K562 (cell line): Measurements from ENCODE around the gene ABCC12. TPM values are rescaled to one million over a fixed set of nuclear protein-coding genes. Genes with fewer than 3 reads are reported as not detected.

Experiments used
- ARHGAP35 ChIP-seq: fragments of 450-650 bp; IDR thresholded peaks from 2 replicates; pipeline ENCODE4 v1.6.1; 2018; ENCODE audit not compliant: partially characterized antibody
- ARNT ChIP-seq, 2 experiments: fragments of 450-650 bp; IDR thresholded peaks; 2 replicates each; pipeline ENCODE4 v1.6.1; 2016; ENCODE audit warnings: mild to moderate bottlenecking in 1 of 2
- CHD2 ChIP-seq: IDR thresholded peaks from 2 replicates; pipeline ENCODE4 v1.6.1; 2011; ENCODE audit warnings: low read depth, low read length
- CXXC5 ChIP-seq: fragments of 250-450 bp; sonication (Bioruptor Pico); IDR thresholded peaks from 2 replicates; pipeline ENCODE4 v1.8.0; 2022; ENCODE audit warnings: inconsistent platforms, mild to moderate bottlenecking, moderate library complexity
- KDM5B ChIP-seq: fragments of 200-600 bp; sonication (generic); IDR thresholded peaks from 2 replicates; pipeline ENCODE4 v1.6.1; 2012; ENCODE audit warnings: low read depth, mild to moderate bottlenecking, moderate library complexity, low read length, control low read depth, inconsistent platforms; ENCODE audit not compliant: insufficient replicate concordance
- MCM5 ChIP-seq: fragments of 450-650 bp; IDR thresholded peaks from 2 replicates; pipeline ENCODE4 v1.6.1; 2016; ENCODE audit warnings: low read depth
- MED1 ChIP-seq: sonication (generic); formaldehyde crosslinking; IDR thresholded peaks from 2 replicates; pipeline ENCODE4 v1.8.1; 2023; ENCODE audit warnings: missing genetic modification reagents, borderline replicate concordance
- SMAD4 ChIP-seq: fragments of 250-450 bp; sonication (Bioruptor Pico); conservative IDR thresholded peaks from 2 replicates; pipeline ENCODE4 v1.8.0; 2021; ENCODE audit warnings: inconsistent platforms, mild to moderate bottlenecking, moderate library complexity
- SMC3 ChIP-seq: conservative IDR thresholded peaks from 2 replicates; pipeline ENCODE4 v1.6.1; 2011; ENCODE audit warnings: low read depth, low read length, improper control_type of control experiment; ENCODE audit not compliant: insufficient read depth
- TEAD1 ChIP-seq, 2 experiments: fragments of 450-650 bp in 1 of 2; sonication (generic) in 1 of 2; formaldehyde crosslinking; IDR thresholded peaks; 2 replicates each; pipeline versions ENCODE4 v1.4.0 to v1.8.0; 2020 to 2022; ENCODE audit warnings: mild to moderate bottlenecking in 2 of 2, missing genetic modification reagents in 1 of 2
- ZBED1 ChIP-seq: IDR thresholded peaks from 2 replicates; pipeline ENCODE4 v1.6.1; 2014
- polyA plus RNA-seq, 8 experiments: library from polyadenylated mRNA; depleted of rRNA in 4 of 8; stranded (reverse) in 5 of 8; unstranded in 3 of 8; fragments of >200 nt; fragmentation: Nextera tagmentation in 2 of 8; fragmentation: Illumina TruSeq in 1 of 8; extraction: Ambion mirVana in 2 of 8; extraction: Trizol in 1 of 8; gene quantifications; 2 replicates each; pipeline versions ENCODE4 v1.2.1 to v1.2.3, GENCODE V29; 2011 to 2014; ENCODE audit warnings: inconsistent platforms in 1 of 8, missing spikeins in 1 of 8
- total RNA-seq, 7 experiments: library from RNA; depleted of rRNA in 6 of 7; stranded (reverse); fragments of >200 nt in 6 of 7; fragmentation: Illumina TruSeq in 2 of 7; extraction: Trizol in 2 of 7; gene quantifications; 2 replicates each; pipeline versions ENCODE4 v1.2.1 to v1.2.3, GENCODE V29; 2011 to 2021; ENCODE audit warnings: low replicate concordance in 1 of 7
- TF ChIP-seq, protein P1 (sequence below), 3 experiments: fragments of 200-800 bp in 1 of 3; sonication (Bioruptor generic) in 1 of 3; sonication (generic) in 1 of 3; formaldehyde crosslinking in 1 of 3; IDR thresholded peaks; 2 replicates each; pipeline versions ENCODE4 v1.6.1 to v1.8.0; 2016 to 2022; ENCODE audit warnings: mild to moderate bottlenecking in 2 of 3, missing compliant biosample characterization in 2 of 3, missing genetic modification characterization in 2 of 3, missing genetic modification reagents in 1 of 3
- TF ChIP-seq, protein P2 (sequence below): fragments of 250-450 bp; sonication (Bioruptor Pico); IDR thresholded peaks from 2 replicates; pipeline ENCODE4 v1.5.0; 2021
- TF ChIP-seq, protein P3 (sequence below): fragments of 450-650 bp; IDR thresholded peaks from 2 replicates; pipeline ENCODE4 v1.6.1; 2017; ENCODE audit warnings: antibody characterized with exemption, mild to moderate bottlenecking

ABCC12 gene
- total and polyA plus RNA-seq, 9 of the 15 experiments (the other 6 are each of a cell fraction or from before 2014, with no cell fraction given): not detected

DNA sequence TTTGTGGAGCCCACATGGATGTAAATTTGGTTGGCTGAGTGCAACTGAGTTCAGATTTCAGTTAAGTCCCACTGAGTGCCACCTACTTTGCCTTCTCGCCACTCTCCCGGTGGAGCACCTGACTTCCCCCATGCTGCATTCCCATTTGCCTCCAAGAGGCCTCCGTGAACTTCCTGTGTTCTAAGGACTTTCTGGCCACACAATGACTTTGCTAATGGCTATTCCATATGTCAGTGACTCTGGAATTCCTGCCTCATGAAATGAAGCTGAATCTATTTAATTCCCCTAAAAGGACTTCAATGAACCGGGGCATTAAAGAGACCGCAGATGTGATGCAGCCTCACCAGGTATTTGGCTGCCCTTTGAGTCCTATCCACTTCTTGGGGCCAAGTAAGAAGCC, 29.9 kb downstream of the ABCC12 start (continued):
- TF ChIP-seq, protein P1, sequence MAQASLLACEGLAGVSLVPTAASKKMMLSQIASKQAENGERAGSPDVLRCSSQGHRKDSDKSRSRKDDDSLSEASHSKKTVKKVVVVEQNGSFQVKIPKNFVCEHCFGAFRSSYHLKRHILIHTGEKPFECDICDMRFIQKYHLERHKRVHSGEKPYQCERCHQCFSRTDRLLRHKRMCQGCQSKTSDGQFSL (CRISPR knock-in tag; IDR thresholded peaks at IDR 0.05): no peak
- TF ChIP-seq, protein P1 (tag; IDR thresholded peaks at IDR 0.05): no peak
- TF ChIP-seq, protein P2, sequence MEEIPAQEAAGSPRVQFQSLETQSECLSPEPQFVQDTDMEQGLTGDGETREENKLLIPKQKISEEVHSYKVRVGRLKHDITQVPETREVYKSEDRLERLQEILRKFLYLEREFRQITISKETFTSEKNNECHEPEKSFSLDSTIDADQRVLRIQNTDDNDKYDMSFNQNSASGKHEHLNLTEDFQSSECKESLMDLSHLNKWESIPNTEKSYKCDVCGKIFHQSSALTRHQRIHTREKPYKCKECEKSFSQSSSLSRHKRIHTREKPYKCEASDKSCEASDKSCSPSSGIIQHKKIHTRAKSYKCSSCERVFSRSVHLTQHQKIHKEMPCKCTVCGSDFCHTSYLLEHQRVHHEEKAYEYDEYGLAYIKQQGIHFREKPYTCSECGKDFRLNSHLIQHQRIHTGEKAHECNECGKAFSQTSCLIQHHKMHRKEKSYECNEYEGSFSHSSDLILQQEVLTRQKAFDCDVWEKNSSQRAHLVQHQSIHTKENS (CRISPR knock-in tag): no peak
- TF ChIP-seq CXXC5 (CRISPR knock-in tag) (no peak), MED1 (CRISPR knock-in tag) (no peak), CHD2 (no peak), ARHGAP35 (no peak), SMC3 (no peak), ZBED1 (no peak), SMAD4 (no peak), KDM5B (no peak), MCM5 (no peak), ARNT (IDR thresholded peaks at IDR 0.05) (no peak), TEAD1 (CRISPR knock-in tag; IDR thresholded peaks at IDR 0.05) (no peak)
- TF ChIP-seq, protein P3, sequence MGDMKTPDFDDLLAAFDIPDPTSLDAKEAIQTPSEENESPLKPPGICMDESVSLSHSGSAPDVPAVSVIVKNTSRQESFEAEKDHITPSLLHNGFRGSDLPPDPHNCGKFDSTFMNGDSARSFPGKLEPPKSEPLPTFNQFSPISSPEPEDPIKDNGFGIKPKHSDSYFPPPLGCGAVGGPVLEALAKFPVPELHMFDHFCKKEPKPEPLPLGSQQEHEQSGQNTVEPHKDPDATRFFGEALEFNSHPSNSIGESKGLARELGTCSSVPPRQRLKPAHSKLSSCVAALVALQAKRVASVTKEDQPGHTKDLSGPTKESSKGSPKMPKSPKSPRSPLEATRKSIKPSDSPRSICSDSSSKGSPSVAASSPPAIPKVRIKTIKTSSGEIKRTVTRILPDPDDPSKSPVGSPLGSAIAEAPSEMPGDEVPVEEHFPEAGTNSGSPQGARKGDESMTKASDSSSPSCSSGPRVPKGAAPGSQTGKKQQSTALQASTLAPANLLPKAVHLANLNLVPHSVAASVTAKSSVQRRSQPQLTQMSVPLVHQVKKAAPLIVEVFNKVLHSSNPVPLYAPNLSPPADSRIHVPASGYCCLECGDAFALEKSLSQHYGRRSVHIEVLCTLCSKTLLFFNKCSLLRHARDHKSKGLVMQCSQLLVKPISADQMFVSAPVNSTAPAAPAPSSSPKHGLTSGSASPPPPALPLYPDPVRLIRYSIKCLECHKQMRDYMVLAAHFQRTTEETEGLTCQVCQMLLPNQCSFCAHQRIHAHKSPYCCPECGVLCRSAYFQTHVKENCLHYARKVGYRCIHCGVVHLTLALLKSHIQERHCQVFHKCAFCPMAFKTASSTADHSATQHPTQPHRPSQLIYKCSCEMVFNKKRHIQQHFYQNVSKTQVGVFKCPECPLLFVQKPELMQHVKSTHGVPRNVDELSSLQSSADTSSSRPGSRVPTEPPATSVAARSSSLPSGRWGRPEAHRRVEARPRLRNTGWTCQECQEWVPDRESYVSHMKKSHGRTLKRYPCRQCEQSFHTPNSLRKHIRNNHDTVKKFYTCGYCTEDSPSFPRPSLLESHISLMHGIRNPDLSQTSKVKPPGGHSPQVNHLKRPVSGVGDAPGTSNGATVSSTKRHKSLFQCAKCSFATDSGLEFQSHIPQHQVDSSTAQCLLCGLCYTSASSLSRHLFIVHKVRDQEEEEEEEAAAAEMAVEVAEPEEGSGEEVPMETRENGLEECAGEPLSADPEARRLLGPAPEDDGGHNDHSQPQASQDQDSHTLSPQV: no peak
- TF ChIP-seq, all 486 proteins: peak for 0
